ENCODE measurements around the gene SPTBN2.
"Not testable (repeated sequence)": the region's sequence is repeated elsewhere in the genome, so short reads cannot be mapped to it uniquely, and the experiment has no call there.

The SPTBN2 gene

GRCh38 chr11:66663741-66664296 lies 65.2 kb downstream of the SPTBN2 start:
- H3K4me1 Mint-ChIP-seq (ENCODE audit: low read depth) = peaks cover 5% of the 10 kb centered on the region
- no peak overlapping the region for H3K4me3 Mint-ChIP-seq
- no peak overlapping the region for H3K27ac Mint-ChIP-seq
- no peaks in the 10 kb centered on the region for H3K27me3 Mint-ChIP-seq (ENCODE audit: low read depth)
- H3K9me3 Mint-ChIP-seq = no peaks in the 10 kb centered on the region
- peaks cover 26% of the 10 kb centered on the region for H3K36me3 Mint-ChIP-seq (ENCODE audit: low read depth)

GRCh38 chr11:66659763-66660162 lies 69.3 kb downstream of the SPTBN2 start:
- Mint-ChIP-seq H3K27ac (no peak overlapping the region), H3K27me3 (ENCODE audit: low read depth) (no peaks in the 10 kb centered on the region), H3K4me1 (ENCODE audit: low read depth) (peaks cover 3% of the 10 kb centered on the region), H3K9me3 (no peaks in the 10 kb centered on the region), H3K4me3 (no peak overlapping the region), H3K36me3 (ENCODE audit: low read depth) (peaks cover 17% of the 10 kb centered on the region)

- H3K36me3 Mint-ChIP-seq (ENCODE audit: low read depth) = peaks cover 24% of the 10 kb centered on the region
- H3K9me3 Mint-ChIP-seq = no peaks in the 10 kb centered on the region
- peaks cover 14% of the 10 kb centered on the region for H3K4me1 Mint-ChIP-seq (ENCODE audit: low read depth)
- no peak overlapping the region for H3K27ac Mint-ChIP-seq
- no peaks in the 10 kb centered on the region for H3K27me3 Mint-ChIP-seq (ENCODE audit: low read depth)
- H3K4me3 Mint-ChIP-seq = no peak overlapping the region
Observed at GRCh38 chr11:66653123-66653522, 75.9 kb downstream of the SPTBN2 start.

GRCh38 chr11:66652651-66653050 lies 76.4 kb downstream of the SPTBN2 start:
- Mint-ChIP-seq H3K27me3 (ENCODE audit: low read depth) (no peaks in the 10 kb centered on the region), H3K9me3 (no peaks in the 10 kb centered on the region), H3K27ac (no peak overlapping the region), H3K36me3 (ENCODE audit: low read depth) (peaks cover 25% of the 10 kb centered on the region), H3K4me3 (no peak overlapping the region), H3K4me1 (ENCODE audit: low read depth) (peaks cover 14% of the 10 kb centered on the region)

- no peak overlapping the region for H3K4me3 Mint-ChIP-seq
Observed at GRCh38 chr11:66651016-66651415, 78.0 kb downstream of the SPTBN2 start.

DNA sequence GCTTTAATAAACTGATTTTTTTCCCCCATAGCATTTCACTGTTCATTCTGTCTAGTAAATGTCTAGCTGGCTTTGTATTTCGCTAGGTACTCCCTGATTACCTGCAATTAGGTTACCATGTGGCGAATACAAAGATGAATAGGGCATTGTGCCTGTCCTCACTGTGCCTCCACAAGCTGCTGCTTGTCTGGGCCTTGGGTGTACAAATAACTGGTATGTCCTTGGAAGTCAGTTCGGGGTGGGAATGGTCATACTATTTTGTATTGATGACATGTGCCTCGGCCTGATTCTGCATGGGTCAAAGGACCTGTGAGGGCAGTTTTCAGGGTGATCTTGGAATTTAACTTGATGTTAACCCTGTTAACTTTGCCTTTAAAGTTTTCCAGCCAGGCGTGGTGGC lies 79.1 kb downstream of the SPTBN2 start:
- Mint-ChIP-seq H3K9me3 (no peaks in the 10 kb centered on the region), H3K4me3 (no peak overlapping the region), H3K36me3 (ENCODE audit: low read depth) (peaks cover 48% of the 10 kb centered on the region), H3K4me1 (ENCODE audit: low read depth) (peaks cover 40% of the 10 kb centered on the region), H3K27me3 (ENCODE audit: low read depth) (no peaks in the 10 kb centered on the region), H3K27ac (no peak overlapping the region)

More at GRCh38 chr11:66651016-66651415, 78.0 kb downstream of the SPTBN2 start:
- no peak overlapping the region for H3K27ac Mint-ChIP-seq
- H3K27me3 Mint-ChIP-seq (ENCODE audit: low read depth) = no peaks in the 10 kb centered on the region
- H3K9me3 Mint-ChIP-seq = no peaks in the 10 kb centered on the region
- peaks cover 30% of the 10 kb centered on the region for H3K4me1 Mint-ChIP-seq (ENCODE audit: low read depth)
- peaks cover 39% of the 10 kb centered on the region for H3K36me3 Mint-ChIP-seq (ENCODE audit: low read depth)

DNA sequence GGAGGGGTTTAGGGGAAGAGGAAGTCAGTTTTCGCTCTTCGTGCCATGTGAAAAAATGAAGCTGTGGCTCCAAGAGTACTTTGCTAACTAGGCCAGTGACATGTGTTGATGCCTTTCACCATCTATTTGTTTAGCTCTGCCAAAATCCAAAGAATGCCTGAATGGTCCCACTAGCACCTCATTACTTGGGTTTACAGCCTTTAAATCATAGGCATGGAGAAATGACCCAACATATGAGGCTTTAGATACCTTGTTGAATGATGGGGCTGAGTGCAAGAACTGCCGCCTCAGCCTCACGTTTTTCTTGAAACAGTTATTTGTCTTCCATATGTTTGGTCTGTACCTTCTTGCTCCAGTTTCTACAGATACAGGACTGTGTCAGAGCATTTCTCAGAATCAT lies 82.2 kb downstream of the SPTBN2 start:
- Mint-ChIP-seq H3K9me3 (no peaks in the 10 kb centered on the region), H3K4me1 (ENCODE audit: low read depth) (peaks cover 60% of the 10 kb centered on the region), H3K36me3 (ENCODE audit: low read depth) (peaks cover 70% of the 10 kb centered on the region), H3K4me3 (no peak overlapping the region), H3K27me3 (ENCODE audit: low read depth) (no peaks in the 10 kb centered on the region), H3K27ac (no peak overlapping the region)

DNA sequence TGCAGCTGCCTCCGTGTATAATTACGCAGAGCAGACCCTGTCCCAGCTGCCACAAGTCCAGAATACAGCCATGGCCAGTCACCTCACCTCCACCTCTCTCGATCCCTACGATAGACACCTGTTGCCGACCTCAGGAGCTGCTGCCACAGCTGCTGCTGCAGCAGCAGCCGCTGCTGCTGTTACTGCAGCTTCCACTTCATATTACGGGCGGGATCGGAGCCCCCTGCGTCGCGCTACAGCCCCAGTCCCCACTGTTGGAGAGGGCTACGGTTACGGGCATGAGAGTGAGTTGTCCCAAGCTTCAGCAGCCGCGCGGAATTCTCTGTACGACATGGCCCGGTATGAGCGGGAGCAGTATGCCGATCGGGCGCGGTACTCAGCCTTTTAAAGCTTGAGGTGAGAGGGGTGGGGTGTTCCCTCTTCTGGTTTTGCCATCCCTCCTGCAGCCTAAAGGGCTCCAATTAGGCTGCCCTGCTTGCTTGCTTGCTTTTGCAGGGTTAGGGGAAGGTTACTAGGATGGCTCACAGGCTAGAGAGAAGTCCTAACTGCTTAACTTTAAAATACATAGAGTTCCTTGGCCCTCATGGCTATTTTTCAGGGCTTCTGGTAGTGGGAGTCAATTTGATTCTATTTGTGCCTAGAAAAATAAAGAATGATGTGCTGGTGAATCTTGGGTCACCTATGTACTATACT lies 85.1 kb downstream of the SPTBN2 start:
- Mint-ChIP-seq H3K27me3 (ENCODE audit: low read depth) (no peaks in the 10 kb centered on the region), H3K36me3 (ENCODE audit: low read depth) (peaks cover 81% of the 10 kb centered on the region), H3K4me3 (no peak overlapping the region), H3K4me1 (ENCODE audit: low read depth) (peaks cover 74% of the 10 kb centered on the region), H3K27ac (no peak overlapping the region), H3K9me3 (no peaks in the 10 kb centered on the region)

- Mint-ChIP-seq H3K27me3 (ENCODE audit: low read depth) (no peaks in the 10 kb centered on the region), H3K9me3 (no peaks in the 10 kb centered on the region), H3K36me3 (ENCODE audit: low read depth) (peaks cover 70% of the 10 kb centered on the region), H3K4me1 (ENCODE audit: low read depth) (peaks cover 75% of the 10 kb centered on the region), H3K4me3 (peak overlapping the region; percentile 52), H3K27ac (peak overlapping the region; percentile 2)
Observed at GRCh38 chr11:66641834-66642233, 87.2 kb downstream of the SPTBN2 start.

GRCh38 chr11:66639814-66640340 lies 89.1 kb downstream of the SPTBN2 start:
- not testable (repeated sequence) for H3K9me3 Mint-ChIP-seq; H3K27me3 Mint-ChIP-seq (ENCODE audit: low read depth)
- H3K4me1 Mint-ChIP-seq (ENCODE audit: low read depth) = peaks cover 61% of the 10 kb centered on the region
- H3K27ac Mint-ChIP-seq = peak overlapping the region; percentile 91
- H3K36me3 Mint-ChIP-seq (ENCODE audit: low read depth) = peaks cover 51% of the 10 kb centered on the region
- H3K4me3 Mint-ChIP-seq = peak overlapping the region; percentile 88

DNA sequence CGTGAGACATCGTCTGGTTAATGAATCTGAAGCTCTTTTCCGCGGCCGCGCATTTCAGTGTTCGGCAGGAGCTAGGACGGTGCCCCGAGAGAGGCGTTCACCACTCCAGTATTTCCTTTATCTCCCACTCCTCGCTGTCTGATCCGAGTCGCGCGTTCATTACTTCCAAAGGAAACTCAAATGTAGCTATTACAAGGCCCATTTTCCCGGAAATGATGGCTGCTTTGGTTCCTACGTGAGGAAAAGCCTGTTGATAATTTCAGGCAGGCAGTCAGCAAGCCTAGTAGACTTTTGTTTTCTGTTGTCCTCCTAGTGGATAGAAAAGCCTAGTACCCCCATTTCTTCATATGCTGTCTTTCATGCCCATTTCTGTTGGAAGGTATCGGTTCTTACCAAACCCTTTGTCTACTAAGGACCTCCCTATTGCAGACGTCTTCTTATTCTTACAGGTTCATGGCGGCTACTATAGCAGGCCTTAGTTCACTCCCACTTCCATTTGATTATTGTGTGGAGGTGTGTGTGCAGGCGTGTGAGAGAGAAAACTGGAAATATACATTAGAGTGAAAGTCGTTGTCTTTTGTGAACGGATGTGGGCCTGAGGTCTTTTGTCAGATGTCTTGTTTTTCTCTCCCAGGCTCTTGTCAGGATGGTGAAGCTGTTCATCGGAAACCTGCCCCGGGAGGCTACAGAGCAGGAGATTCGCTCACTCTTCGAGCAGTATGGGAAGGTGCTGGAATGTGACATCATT lies 89.8 kb downstream of the SPTBN2 start:
- Mint-ChIP-seq H3K4me3 (peak overlapping the region; percentile 88), H3K4me1 (ENCODE audit: low read depth) (peaks cover 60% of the 10 kb centered on the region), H3K9me3 (no peaks in the 10 kb centered on the region), H3K27me3 (ENCODE audit: low read depth) (no peaks in the 10 kb centered on the region), H3K36me3 (ENCODE audit: low read depth) (peaks cover 51% of the 10 kb centered on the region), H3K27ac (peak overlapping the region; percentile 91)

DNA sequence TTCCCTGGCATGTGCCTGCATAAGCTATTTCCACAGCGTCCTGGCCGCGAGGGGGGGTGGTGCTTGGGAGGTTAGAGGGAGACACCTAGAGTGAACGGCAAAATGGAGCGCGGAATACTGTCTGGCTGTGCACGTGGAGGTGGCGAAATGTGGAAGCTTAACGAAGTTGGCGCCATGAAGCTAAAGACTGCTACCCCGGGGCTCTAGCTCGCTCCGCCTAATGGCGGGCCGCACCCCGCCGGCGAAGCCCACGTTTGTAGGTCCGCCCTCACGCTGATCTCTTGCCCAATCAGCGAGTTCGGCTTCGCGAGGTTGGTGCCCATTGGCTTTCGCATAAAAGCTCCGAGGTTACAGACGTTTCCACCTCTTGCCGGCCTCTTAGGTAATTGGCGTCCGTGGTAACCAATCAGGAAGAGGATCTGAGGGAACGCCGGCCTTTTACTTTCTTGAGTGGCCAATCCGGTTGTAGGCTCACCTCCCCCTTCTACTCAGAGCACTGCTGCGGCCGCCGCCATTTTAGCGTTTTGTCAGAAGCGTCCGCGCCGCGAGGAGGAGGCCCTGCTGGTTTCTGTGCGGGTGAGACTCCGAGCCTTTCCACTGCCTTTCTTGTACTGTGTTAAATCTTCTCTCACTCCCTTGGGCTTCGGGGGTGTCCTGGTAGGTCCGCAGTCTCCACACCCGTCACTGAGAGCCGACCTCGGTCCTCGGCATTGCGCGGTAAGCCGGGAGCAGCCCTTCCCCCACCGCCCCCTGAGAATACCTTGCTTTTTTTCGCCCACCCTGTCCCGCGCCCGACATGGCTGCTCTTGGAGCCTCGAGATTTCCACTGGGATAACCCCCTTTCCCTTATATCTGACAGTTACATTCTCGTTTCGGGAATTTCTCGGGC lies 90.6 kb downstream of the SPTBN2 start, which contains the start of gene RBM4:
RBM4 (plus strand) TSS at position 527 of the 889 bp plus-strand sequence. CDS start 1,009 bp downstream, outside the sequence.
- H3K27me3 Mint-ChIP-seq (ENCODE audit: low read depth) = no peaks in the 10 kb centered on the region
- H3K9me3 Mint-ChIP-seq = no peaks in the 10 kb centered on the region
- peaks cover 44% of the 10 kb centered on the region for H3K36me3 Mint-ChIP-seq (ENCODE audit: low read depth)
- peak within 1 kb of the TSS; percentile 91 for H3K27ac Mint-ChIP-seq
- peak within 1 kb of the TSS; percentile 88 for H3K4me3 Mint-ChIP-seq
- peaks cover 57% of the 10 kb centered on the region for H3K4me1 Mint-ChIP-seq (ENCODE audit: low read depth)

DNA sequence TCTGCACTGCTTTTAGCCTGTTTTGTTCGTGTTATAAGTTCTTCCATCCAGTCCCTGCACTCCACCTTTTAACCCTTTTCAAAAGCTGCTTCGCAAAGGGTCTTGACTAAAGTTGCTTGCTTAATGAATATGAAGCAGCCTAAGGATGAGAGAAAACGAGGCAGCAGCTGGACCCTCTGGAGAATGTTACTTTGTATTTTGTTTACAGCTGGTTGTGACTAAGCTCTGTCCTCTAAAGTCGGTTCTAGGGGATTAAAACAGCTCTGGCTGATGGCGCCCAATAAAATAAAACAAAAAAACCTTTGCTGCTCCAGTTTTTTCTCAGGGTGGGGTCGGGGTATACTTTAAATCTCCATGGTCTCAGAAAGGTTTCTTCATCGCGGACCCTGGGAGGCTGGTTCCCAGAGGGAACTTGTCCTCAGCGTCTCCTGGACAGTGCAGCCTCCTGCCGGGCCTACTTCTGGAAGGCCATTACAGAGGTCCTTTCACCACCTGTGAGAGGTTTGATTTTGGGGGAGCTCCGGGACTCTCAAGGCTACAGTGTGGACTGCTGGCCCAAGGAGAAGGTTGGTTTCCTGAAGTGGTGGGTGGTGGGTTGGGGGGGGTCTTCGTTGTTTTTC lies 91.3 kb downstream of the SPTBN2 start:
- Mint-ChIP-seq H3K27me3 (ENCODE audit: low read depth) (no peaks in the 10 kb centered on the region), H3K27ac (peak overlapping the region; percentile 91), H3K4me3 (peak overlapping the region; percentile 88), H3K4me1 (ENCODE audit: low read depth) (peaks cover 49% of the 10 kb centered on the region), H3K36me3 (ENCODE audit: low read depth) (peaks cover 36% of the 10 kb centered on the region), H3K9me3 (no peaks in the 10 kb centered on the region)

All from T-helper 1 cell treated with Interleukin-12 subunit alpha and Interleukin-12 subunit beta and Interleukin-4 antibody, amounts not matched to agents 30 μg/mL and 1 μg/mL, for 36 hours (primary cell).